A172 (cell line): ENCODE data around the gene MAN1A2. TPM values are rescaled to one million over a fixed set of nuclear protein-coding genes. Genes with fewer than 3 reads are reported as not detected.
"Not testable (repeated sequence)": the region's sequence is repeated elsewhere in the genome, so short reads cannot be mapped to it uniquely, and the experiment has no call there.

Experiments used
- DNase-seq: peaks from one replicate; pipeline ENCODE4 v3.0.0-alpha.2; 2015; ENCODE audit warnings: low spot score
- total RNA-seq: library from RNA; depleted of rRNA; stranded (reverse); fragments of >200 nt; shearing (Covaris generic); gene quantifications from 2 replicates; pipeline ENCODE4 v1.2.3, GENCODE V29; 2014; rRNA removed

The MAN1A2 gene
- 23.9 and 36.4 TPM in 2 replicates for total RNA-seq

GRCh38 chr1:117367046-117368025 is at the start of gene MAN1A2:
Gene MAN1A2, plus strand, starts transcription at chr1:117367449. Its CDS starts 735 bp downstream, at chr1:117368184.
- peak; percentile 77 for DNase-seq

GRCh38 chr1:117318011-117318410 is 49.2 kb upstream of the MAN1A2 start:
- no peak for DNase-seq

- DNase-seq = no peak
Observed at GRCh38 chr1:117318426-117318825, 48.8 kb upstream of the MAN1A2 start.

DNA sequence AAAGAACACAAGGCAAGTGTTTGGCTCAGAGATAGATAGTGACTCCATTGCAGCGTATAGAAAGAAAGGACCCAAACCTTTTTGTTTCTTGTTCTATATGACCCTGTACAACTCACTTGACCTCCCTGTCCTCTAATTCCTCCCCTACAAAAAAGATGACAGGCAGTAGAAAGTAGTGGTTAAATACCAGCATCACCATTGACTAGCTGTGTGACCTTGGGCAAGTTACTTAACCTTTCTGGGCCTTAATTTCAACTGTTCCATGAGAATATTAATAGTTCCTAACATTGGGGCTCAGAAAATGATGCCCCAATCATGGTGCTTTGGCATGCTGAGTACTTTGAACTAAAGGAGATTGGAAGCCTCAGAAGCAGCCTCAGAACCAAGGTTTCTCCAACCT is 46.7 kb upstream of the MAN1A2 start:
- no peak for DNase-seq

DNA sequence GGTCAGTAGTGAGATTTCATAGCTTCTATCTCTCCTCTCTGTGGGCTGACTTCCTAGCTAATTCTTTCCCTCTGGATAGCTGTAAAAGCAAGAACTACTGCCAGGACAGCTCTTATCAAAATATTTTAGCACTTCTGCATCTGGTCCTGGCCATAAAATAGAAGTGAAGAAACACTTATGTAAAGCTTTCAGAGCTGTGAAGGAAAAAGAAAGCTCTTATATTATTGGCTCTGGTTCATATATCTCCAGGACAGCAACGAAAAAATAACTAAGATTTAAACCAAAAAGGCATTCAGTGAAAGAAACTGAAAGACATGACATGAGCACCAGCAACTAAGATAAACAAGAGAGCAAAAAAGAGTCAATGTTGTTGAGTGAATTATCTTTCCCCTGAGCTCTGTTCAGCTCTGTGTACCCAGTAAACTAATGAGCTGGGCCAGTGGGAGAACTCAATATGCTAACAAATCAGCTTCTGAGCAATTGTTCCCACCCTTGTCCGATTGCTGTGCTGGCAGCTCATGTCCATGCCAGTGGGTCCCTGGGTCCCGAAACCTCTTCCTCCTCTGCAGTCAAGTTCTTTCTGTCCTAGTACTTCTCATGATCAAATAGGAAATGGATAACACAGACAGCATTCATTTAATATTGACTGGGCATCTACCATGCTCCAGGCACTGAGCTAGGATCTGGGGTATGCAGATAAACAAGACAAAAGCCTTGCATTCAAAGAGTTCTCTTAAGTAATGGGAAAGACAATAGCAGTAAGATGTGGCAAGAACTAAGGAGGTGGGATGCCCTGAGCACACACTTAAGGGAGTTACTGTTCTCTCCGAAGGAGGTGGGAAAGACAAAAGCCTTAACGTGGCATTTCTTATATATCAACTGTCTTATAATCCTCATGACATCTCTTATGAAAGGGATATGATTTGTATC is 45.3 kb upstream of the MAN1A2 start:
- no peak for DNase-seq

DNA sequence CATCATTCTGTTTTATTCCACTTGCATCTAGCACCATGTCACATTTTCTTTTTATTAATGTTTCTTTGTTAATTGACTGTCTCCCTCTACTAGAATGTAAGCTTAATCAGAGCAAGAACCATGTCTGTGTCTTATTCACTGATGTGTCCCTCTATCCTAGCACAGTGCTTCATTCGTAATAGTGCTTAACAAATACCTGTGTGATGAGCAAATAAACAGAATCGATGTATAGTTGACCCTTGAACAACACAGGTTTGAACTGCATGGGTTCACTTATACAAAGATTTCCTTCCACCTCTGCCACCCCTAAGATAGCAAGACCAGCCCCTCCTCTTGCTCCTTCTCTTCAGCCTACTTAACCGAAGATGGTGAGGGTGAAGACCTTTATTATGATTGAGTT is 42.9 kb upstream of the MAN1A2 start:
- DNase-seq = no peak

DNA sequence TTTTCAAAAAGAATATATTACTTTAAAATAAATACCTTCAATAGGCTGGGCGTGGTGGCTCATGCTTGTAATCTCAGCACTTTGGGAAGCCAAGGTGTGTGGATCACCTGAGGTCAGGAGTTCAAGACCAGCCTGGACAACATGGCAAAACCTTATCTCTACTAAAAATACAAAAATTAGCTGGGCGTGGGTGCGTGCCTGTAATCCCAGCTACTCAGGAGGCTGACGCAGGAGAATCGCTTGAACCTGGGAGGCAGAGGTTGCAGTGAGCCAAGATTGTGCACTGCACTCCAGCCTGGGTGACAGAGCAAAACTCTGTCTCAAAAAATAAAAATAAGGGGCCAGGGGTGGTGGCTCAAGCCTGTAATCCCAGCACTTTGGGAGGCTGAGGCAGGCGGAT is 41.2 kb upstream of the MAN1A2 start:
- DNase-seq = not testable (repeated sequence)

- no peak for DNase-seq
Observed at GRCh38 chr1:117327011-117327410, 40.2 kb upstream of the MAN1A2 start.

DNA sequence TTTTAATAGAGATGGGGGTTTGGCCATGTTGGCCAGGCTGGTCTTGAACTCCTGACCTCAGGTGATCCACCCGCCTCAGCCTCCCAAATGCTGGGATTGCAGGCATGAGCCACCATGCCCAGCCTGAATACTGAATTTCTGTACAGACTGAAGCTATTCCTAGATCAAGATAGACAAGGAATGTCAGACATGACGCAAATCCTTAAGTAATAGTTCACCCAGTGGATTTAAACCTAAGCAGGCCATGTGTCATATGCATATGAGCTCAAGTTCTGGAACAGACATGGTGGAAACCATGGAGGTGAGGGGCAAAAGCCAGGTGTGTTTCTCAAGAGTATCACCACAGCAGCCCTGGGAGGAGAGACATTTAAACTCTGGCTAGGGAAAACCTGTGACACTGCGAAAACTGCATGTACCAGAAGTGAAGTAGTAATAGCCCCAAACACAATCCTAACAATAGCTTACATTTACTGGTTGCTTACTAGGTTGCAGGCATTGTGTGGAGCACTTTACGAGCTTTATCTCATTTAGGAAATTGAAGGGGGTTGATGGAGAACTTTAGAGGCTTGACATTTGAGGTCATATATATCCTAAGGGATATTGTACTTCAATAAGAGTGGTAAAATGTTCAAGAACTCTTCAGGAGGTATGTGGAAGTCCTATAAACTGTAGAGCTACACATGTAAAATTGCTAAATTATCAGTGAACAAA is 31.7 kb upstream of the MAN1A2 start:
- DNase-seq = no peak

DNA sequence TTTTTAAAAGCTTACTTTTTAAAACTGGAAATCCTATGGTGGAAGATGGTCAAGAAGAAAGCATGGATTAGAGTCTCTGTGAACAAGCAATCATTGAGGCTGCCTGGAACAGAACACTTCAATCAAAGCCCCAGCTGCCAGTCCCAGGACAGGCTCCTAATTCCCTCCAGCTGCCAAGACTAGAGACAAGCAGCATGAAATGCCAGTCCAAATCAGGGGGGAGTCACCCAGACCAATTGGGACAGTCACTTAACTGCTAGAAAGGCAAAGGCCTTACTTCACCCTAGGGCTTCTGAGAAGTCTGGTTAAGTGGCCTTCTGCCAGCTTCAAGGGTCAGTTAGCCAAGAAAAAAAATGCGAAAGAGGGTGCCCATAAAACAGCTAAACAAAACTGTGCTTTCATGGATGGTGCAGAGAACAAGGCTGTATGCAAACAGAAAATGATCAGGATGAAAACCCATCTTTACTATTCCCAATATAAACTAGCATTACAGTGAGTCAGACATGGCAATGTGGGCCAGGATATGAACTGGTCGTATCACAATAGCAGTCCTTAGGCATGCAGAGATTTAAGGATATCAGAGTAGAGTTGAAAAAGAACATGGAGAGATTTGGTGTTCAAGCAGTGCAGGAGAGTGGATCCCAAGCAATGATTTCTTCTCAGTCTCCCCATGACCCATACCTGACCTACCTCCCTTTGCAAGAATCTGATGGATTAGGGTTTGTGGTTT is 31.0 kb upstream of the MAN1A2 start:
- DNase-seq = no peak

- peak; percentile 31 for DNase-seq
Observed at GRCh38 chr1:117339866-117340700, 27.2 kb upstream of the MAN1A2 start.

DNA sequence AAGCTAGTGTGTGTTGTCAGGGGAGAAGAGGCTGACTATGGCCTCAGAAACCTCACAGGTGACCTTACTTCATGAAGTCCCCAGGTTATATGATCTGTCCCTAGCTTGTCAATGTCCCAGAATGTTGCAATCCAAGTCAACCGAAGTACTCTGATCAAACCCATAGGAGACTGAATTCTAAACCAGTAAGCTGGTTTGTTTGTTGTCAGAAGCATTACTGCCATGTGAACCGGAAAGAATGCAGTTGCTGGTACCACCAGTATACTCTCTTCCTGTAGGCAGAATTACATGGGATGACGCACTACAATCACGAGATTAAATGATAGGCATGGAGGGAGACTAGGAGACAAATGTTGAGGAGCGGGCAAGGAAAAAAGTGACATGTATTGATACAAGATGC is 26.1 kb upstream of the MAN1A2 start:
- DNase-seq = no peak

GRCh38 chr1:117342397-117342796 is 24.9 kb upstream of the MAN1A2 start:
- no peak for DNase-seq

- no peak for DNase-seq
Observed at GRCh38 chr1:117346206-117346928, 20.9 kb upstream of the MAN1A2 start.

- DNase-seq = no peak
Observed at GRCh38 chr1:117347907-117348306, 19.3 kb upstream of the MAN1A2 start.

DNA sequence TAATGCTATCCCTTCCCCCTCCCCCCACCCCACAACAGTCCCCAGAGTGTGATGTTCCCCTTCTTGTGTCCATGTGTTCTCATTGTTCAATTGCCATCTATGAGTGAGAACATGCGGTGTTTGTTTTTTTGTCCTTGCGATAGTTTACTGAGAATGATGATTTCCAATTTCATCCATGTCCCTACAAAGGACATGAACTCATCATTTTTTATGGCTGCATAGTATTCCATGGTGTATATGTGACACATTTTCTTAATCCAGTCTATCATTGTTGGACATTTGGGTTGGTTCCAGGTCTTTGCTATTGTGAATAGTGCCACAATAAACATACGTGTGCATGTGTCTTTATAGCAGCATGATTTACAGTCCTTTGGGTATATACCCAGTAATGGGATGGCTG is 14.6 kb upstream of the MAN1A2 start:
- not testable (repeated sequence) for DNase-seq

DNA sequence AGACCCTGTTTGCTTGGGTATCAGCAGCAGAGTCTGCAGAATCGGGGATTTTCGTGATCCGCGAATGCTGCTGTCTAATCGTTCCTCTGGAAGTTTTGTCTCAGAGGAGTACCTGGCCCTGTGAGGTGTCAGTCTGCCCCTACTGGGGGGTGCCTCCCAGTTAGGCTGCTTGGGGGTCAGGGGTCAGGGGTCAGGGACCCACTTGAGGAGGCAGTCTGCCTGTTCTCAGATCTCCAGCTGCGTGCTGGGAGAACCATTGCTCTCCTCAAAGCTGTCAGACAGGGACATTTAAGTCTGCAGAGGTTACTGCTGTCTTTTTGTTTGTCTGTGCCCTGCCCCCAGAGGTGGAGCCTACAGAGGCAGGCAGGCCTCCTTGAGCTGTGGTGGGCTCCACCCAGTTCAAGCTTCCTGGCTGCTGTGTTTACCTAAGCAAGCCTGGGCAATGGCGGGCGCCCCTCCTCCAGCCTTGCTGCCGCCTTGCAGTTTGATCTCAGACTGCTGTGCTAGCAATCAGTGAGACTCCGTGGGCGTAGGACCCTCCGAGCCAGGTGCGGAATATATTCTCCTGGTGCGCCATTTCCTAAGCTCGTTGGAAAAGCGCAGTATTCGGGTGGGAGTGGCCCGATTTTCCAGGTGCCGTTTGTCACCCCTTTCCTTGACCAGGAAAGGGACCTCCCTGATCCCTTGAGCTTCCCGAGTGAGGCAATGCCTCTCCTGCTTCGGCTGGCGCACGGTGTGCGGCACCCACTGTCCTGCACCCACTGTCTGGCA is 9.2 kb upstream of the MAN1A2 start:
- not testable (repeated sequence) for DNase-seq

DNA sequence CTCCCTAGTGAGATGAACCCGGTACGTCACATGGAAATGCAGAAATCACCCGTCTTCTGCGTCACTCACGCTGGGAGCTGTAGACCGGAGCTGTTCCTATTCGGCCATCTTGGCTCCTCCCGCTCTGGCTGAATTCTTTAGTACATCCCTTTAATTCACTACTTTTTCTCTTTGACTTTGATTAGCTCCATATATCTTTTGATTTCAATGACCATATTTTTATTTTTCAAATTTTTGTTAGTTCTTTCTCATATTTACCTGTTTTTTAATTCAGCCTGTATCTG is 8.7 kb upstream of the MAN1A2 start:
- not testable (repeated sequence) for DNase-seq
